K562 (cell line): ENCODE data around the gene ASB6. TPM values are rescaled to one million over a fixed set of nuclear protein-coding genes. Genes with fewer than 3 reads are reported as not detected.
A peak's percentile ranks its signal among the peaks of the same experiment; 100 is the strongest.

Experiments
- KAT7 ChIP-seq: sonication (generic); formaldehyde crosslinking; IDR thresholded peaks from 2 replicates; pipeline ENCODE4 v1.8.0; 2022; ENCODE audit warnings: missing genetic modification reagents, mild to moderate bottlenecking, borderline replicate concordance
- RAD21 ChIP-seq, 2 experiments: fragments of 250-450 bp in 1 of 2; fragments of 450-650 bp in 1 of 2; sonication (Bioruptor Pico) in 1 of 2; formaldehyde crosslinking in 1 of 2; IDR thresholded peaks in 1 of 2; conservative IDR thresholded peaks in 1 of 2; 2 replicates each; pipeline versions ENCODE4 v1.4.0 to v1.8.0; 2020 to 2022; ENCODE audit warnings: mild to moderate bottlenecking in 2 of 2, moderate library complexity in 1 of 2
- SMC3 ChIP-seq: conservative IDR thresholded peaks from 2 replicates; pipeline ENCODE4 v1.6.1; 2011; ENCODE audit warnings: low read depth, low read length, improper control_type of control experiment; ENCODE audit not compliant: insufficient read depth
- ZNF384 ChIP-seq: IDR thresholded peaks from 2 replicates; pipeline ENCODE4 v1.6.1; 2012; ENCODE audit warnings: low read depth, low read length, improper control_type of control experiment
- polyA plus RNA-seq, 8 experiments: library from polyadenylated mRNA; depleted of rRNA in 4 of 8; stranded (reverse) in 5 of 8; unstranded in 3 of 8; fragments of >200 nt; fragmentation: Nextera tagmentation in 2 of 8; fragmentation: Illumina TruSeq in 1 of 8; extraction: Ambion mirVana in 2 of 8; extraction: Trizol in 1 of 8; gene quantifications; 2 replicates each; pipeline versions ENCODE4 v1.2.1 to v1.2.3, GENCODE V29; 2011 to 2014; ENCODE audit warnings: inconsistent platforms in 1 of 8, missing spikeins in 1 of 8
- total RNA-seq, 7 experiments: library from RNA; depleted of rRNA in 6 of 7; stranded (reverse); fragments of >200 nt in 6 of 7; fragmentation: Illumina TruSeq in 2 of 7; extraction: Trizol in 2 of 7; gene quantifications; 2 replicates each; pipeline versions ENCODE4 v1.2.1 to v1.2.3, GENCODE V29; 2011 to 2021; ENCODE audit warnings: low replicate concordance in 1 of 7
- TF ChIP-seq, protein P1 (sequence below), 2 experiments: IDR thresholded peaks; 2 replicates each; pipeline ENCODE4 v1.6.1; 2012; ENCODE audit warnings: improper control_type of control experiment in 2 of 2, low read depth in 2 of 2, low read length in 2 of 2, borderline replicate concordance in 1 of 2
- TF ChIP-seq, protein P2 (sequence below): IDR thresholded peaks from 2 replicates; pipeline ENCODE4 v1.6.1; 2011; ENCODE audit warnings: borderline replicate concordance, low read depth, mild to moderate bottlenecking, moderate library complexity, low read length; ENCODE audit not compliant: insufficient read depth, poor library complexity, severe bottlenecking

ASB6 gene
- total and polyA plus RNA-seq, 9 of the 15 experiments (the other 6 are each of a cell fraction or from before 2014, with no cell fraction given) = 0.92 to 17.8 (median 11.3) TPM

DNA sequence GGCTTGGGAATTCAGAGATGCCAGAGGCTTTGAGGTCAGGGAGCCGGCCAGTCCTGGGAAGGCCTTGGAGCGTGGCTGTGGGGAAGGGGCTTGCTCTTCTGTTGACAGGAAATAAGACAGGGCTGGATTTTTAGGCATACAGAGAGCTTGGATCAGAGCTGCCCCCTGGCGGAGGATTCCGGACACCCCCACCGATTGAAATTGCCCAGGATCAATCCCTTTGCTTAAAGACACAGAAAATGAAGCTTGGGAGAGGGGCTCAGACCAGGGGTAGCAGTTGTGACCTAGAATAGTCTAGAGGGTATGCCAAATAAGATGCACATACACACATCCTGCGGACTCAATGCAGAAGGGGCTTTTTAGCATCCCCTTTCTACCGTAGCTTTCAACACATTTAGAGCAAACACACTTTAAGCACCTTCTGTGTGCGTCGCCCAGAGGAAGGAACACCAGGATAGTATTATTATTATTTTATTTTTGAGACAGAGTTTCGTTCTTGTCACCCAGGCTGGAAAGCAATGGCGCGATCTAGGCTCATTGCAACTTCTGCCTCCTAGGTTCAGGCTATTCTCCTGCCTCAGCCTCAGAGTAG is 17.7 kb downstream of the ASB6 start (continued):
- TF ChIP-seq, protein P1, sequence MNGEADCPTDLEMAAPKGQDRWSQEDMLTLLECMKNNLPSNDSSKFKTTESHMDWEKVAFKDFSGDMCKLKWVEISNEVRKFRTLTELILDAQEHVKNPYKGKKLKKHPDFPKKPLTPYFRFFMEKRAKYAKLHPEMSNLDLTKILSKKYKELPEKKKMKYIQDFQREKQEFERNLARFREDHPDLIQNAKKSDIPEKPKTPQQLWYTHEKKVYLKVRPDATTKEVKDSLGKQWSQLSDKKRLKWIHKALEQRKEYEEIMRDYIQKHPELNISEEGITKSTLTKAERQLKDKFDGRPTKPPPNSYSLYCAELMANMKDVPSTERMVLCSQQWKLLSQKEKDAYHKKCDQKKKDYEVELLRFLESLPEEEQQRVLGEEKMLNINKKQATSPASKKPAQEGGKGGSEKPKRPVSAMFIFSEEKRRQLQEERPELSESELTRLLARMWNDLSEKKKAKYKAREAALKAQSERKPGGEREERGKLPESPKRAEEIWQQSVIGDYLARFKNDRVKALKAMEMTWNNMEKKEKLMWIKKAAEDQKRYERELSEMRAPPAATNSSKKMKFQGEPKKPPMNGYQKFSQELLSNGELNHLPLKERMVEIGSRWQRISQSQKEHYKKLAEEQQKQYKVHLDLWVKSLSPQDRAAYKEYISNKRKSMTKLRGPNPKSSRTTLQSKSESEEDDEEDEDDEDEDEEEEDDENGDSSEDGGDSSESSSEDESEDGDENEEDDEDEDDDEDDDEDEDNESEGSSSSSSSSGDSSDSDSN (IDR thresholded peaks at IDR 0.05; ENCODE audit: borderline replicate concordance in 1 of 2, low read depth in 2 of 2, low read length in 2 of 2) = no peak
- TF ChIP-seq RAD21 (CRISPR knock-in tag; conservative IDR thresholded peaks at IDR 0.05 in 1 of 2, IDR thresholded peaks at IDR 0.05 in 1 of 2) = peak; percentile 41 to 64; a peak in 3 of 4 replicates
- TF ChIP-seq, protein P2, sequence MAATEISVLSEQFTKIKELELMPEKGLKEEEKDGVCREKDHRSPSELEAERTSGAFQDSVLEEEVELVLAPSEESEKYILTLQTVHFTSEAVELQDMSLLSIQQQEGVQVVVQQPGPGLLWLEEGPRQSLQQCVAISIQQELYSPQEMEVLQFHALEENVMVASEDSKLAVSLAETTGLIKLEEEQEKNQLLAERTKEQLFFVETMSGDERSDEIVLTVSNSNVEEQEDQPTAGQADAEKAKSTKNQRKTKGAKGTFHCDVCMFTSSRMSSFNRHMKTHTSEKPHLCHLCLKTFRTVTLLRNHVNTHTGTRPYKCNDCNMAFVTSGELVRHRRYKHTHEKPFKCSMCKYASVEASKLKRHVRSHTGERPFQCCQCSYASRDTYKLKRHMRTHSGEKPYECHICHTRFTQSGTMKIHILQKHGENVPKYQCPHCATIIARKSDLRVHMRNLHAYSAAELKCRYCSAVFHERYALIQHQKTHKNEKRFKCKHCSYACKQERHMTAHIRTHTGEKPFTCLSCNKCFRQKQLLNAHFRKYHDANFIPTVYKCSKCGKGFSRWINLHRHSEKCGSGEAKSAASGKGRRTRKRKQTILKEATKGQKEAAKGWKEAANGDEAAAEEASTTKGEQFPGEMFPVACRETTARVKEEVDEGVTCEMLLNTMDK = peak; percentile 4
- 0 out of 2 replicates have a peak, but pooled peaks have one; percentile 44 for TF ChIP-seq KAT7 (CRISPR knock-in tag)
- TF ChIP-seq ZNF384 = no peak
- TF ChIP-seq SMC3 = peak; percentile 65
